SH-SY5Y (cell line): ENCODE results near the gene RASAL2.

Source experiments
- GATA2 ChIP-seq: IDR thresholded peaks from 2 replicates; pipeline ENCODE4 v1.6.1; 2011; ENCODE audit warnings: mild to moderate bottlenecking, low read depth, low read length
- GATA3 ChIP-seq: IDR thresholded peaks from 2 replicates; pipeline ENCODE4 v1.6.1; 2011; ENCODE audit warnings: low read depth, mild to moderate bottlenecking, low read length, moderate library complexity

The RASAL2 gene

DNA sequence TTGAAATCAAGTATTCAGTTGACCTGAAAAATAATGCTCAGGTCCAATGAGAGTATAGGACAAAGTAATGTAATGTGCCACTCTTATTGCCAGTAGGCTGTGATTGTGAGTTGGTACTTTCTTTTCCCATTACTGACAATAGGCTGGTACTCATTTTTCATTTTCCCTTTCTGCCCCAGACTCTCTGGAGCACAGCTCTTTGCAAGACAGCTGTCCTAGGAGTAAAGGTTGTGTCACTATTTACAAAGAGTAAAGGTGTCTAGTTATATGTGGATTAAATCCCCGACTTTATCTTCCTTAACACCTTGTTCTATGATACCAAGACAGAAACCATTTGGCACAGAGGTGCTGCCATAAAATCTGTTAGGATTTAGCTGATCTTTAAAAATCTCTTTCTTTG, 32.3 kb upstream of the RASAL2 start:
- no peak for TF ChIP-seq GATA3
- no peak for TF ChIP-seq GATA2

DNA sequence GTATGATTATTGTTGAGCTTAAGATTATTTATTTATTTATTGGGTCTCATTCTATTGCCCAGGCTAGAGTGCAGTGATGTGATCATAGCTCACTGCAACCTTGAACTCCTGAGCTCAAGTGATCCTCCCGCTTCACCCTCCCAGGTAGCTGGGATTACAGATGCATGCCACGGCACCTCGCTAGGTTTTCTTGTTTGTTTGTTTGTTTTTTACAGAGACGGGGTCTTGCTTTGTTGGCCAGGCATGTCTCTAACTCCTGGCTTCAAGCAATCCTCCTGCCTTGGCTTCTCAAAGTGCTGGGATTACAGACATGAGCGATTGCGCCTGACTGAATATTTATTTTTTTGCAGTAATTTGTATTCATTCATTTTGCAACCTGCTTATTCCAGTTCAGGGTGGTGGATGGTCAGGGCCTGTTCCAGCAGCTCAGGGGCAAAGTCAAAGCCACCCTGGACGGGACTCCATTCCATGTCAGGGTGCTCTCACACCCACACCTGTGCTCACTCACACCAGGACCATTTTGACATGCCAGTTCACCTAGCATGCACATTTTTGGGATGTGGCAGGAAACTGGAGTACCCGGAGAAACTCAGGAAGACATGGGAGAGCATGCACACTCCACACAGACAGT, 29.6 kb upstream of the RASAL2 start:
- TF ChIP-seq GATA2, result no peak
- no peak for TF ChIP-seq GATA3

DNA sequence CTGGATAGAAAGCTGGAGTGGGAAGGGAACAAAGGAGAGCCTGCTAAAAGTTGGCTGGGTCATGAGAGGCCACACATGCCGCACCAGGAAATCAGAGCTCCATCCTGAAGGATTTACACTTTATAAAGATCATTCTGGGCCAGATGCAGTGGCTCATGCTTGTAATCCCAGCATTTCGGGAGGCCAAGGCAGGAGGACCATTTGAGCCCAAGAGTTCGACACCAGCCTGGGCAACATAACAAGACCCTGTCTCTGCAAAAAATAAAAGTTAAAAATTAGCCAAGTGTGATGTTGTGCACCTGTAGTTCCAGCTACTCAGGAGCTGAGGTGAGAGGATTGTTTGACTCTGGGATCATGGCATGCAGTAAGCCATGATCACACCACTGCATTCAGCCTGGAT, 28.7 kb upstream of the RASAL2 start:
- TF ChIP-seq GATA3 (no peak), GATA2 (no peak)

DNA sequence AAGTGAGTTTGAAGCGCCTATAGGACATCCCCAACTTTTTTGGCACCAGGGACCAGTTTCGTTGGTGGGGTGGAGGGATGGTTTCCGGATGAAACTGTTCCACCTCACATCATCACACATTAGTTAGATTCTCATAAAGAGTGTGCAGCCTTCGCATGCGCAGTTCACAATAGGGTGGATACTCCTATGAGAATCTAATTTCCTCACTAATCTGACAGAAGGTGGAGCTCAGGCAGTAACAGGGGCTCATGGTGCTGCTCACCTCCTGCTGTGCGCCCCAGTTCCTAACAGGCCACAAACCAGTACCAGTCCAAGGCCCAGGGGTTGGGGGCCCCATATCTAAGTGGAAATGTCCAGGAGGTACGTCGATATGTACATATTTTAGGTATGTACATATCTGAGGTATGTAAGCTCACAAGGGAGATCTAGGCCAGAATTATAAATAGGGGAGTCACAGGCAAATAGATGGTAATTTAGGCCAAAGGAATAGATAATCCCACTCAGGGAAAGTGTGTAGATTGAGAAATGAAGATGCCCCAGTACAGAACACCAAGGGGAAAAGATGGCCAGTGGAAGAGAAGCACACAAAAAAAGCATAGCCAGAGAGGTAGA, 27.5 kb upstream of the RASAL2 start:
- TF ChIP-seq GATA3 (no peak), GATA2 (no peak)

DNA sequence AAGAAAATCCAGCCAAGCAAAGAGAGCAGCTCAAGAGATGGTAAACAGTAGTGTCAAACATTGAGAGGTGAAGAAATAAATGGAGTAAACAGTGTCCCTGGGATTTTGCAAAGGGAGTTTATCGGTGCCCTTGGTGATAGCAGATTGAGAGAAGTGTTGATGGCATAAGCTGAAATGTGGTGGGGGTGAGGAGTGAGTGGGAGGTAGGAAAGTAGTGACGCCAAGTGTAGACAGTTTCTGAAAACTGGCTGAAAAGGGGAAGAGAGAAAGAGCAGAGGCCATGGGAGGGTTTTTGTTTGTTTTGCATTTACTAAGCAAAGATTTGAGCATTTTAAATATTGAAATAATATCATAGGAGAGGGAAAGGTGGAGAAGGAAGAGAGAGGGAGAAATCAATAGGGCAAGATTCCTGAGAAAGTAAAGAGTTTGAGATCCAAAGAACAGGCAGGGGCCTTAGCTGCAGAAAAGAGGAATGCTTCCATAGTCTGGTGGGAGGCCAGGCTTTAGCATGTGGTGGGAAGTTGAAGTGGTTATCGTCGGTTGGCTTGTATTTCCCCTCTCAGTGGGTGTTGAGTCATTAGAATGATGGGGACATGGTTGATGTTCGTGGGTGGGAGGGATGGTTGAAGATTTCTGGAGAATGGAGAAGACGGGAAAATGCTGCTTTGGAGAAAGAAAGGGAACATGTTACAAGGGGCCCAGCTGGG, 26.8 kb upstream of the RASAL2 start:
- TF ChIP-seq GATA3, result no peak
- TF ChIP-seq GATA2, result no peak

DNA sequence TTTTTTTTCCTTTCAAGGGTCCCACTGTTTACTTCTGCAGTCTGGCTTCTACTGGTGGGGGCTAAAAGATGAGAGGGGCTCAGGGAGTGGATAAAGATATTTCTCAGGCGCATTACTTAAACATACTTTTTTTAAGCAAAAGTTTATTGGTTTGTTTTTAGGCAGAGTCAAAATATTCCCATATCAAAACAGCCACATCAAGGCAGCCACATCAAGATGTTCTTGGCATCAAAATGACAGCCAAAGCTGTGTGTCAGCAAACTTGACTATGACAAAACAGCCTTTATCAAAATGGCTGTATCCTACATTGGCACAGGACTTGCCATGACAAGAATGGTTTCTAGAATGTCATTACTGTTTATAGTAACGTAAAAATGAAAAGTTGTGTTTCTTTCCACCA, 22.1 kb upstream of the RASAL2 start:
- TF ChIP-seq GATA3 (no peak), GATA2 (no peak)

DNA sequence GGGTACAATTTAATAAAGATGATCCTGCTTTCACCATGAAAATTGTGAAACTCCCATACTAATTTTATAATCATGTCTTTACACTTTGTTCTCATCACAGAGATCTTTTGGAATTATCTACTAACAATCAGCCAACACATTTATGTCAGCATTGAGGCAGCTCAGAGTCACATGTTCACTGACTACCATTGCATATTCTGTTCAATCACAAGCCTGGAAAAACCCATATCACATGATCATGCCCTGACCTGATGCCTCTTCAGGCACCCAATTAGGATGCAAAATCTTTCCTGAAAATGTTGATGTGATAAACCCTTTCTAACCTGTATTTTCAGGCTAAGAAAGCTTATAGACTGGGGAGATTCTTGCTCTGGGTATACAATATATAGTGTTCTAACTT, 21.6 kb upstream of the RASAL2 start:
- TF ChIP-seq GATA3 (no peak), GATA2 (no peak)

DNA sequence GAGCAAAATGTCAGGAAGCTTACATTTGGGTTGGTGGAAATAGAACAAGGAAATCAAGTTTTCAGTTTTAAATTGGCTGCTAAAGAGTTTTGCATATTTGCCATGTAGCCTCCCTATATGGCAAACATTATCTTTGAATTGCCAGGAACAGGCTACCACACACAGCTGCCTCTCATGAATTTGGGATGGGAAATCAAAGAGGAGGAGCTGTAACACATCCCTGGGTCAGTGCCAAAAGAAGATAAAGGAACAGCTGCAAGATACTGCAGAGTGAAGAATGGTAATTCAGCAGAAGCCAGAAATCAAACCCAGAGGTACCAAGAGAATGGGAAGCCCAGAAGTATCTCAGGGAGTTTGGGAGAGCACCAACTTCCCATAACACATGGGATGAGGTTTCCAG, 18.6 kb upstream of the RASAL2 start:
- TF ChIP-seq GATA2 (no peak), GATA3 (no peak)

DNA sequence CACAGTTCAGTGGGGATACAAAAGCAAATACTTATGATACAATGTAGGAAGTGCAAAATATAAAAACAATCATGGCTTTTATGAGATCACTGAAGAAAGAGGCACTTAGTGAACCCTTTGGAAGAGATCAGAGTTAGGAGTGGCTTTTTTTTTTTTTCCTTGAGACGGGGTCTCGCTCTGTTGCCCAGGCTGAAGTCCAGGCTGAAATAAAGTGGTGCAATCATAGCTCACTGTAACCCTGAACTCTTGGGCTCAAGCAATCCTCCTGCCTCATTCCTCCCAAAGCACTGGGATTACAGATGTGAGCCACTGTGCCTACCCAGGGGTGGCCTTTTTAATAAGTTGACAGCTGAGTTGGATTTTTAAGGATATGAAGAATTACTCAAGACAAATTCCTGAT, 17.3 kb upstream of the RASAL2 start:
- TF ChIP-seq GATA3 (no peak), GATA2 (no peak)

DNA sequence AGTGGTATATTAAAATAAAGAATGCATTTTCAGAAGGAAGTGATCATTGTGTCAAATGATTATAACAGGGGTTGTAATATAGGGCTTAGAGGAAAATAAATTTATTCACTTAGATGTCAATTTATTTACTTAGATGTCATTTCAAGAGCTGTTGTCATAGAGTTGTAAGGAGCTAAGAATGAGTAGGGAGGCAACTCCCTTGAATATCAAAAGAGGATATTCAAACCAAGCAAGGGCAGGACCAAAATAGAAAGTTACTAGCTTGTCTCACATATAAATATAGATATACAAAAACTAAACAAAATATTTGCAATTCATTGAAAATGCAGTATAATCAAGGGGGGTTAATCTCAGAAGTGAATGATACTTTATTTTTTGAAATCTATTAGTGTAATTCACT, 16.0 kb upstream of the RASAL2 start:
- TF ChIP-seq GATA3 (no peak), GATA2 (no peak)

DNA sequence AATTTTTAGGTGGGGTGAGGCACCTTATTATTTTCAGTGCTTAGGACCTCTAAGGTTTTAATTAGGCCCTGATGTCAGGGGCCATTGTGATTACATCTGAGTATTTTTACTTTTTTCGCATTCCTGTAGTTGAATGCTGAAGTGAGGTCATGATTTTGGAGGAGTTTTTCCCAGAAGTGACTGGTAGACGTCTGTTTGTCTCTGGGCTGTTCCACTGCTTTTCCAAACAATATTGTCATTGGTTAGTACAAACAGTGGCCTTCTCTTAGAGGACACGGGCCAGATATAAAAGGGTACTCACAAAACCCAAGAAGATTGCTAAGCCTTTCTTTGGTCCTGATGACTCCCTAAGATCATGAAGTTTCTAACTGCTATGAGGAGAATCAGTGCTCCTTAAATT, 7.6 kb upstream of the RASAL2 start:
- no peak for TF ChIP-seq GATA2
- no peak for TF ChIP-seq GATA3

DNA sequence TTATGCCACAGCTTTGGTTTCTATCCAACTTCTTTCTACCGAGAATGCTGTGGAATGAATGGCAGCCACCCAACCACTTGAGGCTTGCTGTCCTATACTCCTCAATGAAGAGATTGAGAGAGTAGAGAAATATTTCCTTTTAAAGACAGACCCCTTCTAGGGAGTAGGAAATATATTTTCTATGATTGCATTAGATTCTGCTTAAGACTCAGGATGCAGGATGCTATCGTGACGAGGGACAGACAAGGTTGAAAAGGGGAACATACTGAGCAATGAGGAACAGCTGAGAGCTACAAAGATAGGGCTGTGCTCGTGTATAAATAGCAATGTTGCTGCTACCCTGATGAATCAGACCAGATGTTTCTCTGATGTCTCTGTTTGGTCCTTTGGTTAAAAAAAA, 7.1 kb upstream of the RASAL2 start:
- no peak for TF ChIP-seq GATA3
- TF ChIP-seq GATA2, result no peak

DNA sequence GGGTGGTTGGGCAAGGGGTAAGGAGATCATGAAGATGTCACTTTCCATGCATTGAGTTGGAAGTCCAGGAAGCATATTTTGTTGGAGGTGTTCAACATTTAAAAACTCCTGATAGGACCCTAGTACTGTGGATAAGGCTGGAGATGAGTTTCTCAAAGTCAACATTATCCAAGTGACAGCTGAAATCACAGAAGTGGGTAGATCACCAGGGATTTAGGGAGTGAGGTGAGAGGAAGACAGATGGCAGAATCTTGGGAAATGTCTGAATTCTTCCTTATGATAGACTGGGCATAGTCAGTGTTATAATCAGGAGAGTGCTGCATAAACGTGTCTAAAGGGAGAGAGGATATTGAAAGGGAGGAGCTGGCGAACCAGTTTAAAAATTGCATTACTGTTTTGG, 5.3 kb upstream of the RASAL2 start:
- no peak for TF ChIP-seq GATA3
- no peak for TF ChIP-seq GATA2

DNA sequence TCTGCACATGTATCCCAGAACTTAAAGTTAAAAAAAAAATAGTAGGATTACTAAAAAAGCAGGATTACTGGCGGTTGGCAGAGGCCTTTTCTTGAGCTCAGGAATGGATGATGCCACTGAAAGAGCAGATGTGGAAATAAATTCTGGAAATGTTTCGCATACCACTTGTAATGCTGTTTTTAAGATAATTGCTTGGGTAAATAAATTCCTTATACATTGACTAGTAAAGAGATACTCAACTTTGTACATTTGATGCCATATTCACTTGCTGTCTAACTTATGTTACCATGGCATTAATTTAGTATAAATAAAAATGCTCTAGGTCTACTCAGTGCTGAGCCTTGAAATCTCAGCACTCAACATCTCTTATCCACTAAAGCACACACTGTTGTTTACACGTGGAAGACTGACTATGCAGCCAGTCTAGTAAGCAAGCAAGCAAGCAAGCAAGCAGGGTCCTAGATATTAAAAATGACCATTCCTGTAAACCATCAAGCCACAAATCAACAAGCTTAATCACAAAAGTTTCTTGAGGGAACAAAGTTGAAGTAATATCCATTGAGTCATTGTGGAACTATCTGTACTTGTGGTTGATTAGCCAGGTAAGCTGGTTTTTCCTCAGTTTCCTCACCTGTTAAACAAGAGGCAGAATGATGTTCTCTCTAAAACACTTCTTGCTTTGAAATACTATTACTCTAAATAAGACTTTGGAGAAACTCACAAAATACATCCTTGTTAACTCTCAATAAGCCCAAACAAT, 1.7 kb upstream of the RASAL2 start:
- TF ChIP-seq GATA2 (no peak), GATA3 (no peak)
